CD14-positive monocyte (primary cell): ENCODE results near the gene PTPRR. TPM values are rescaled to one million over a fixed set of nuclear protein-coding genes. Genes with fewer than 3 reads are reported as not detected.

ENCODE experiments used
- DNase-seq, 3 donors: peaks; one replicate each; pipeline ENCODE4 v3.0.0-alpha.2; 2011 to 2022
- H2AFZ ChIP-seq: 2 replicates; pipeline ENCODE4 v1.6.0; 2012; ENCODE audit warnings: mild to moderate bottlenecking, low read depth, low read length, inconsistent platforms; ENCODE audit not compliant: insufficient read depth, poor library complexity, severe bottlenecking
- H3K27ac ChIP-seq, 2 donors: 1 replicate in 1 of 2; 2 replicates in 1 of 2; pipeline ENCODE4 v1.5.1; 2012 to 2013; ENCODE audit warnings: low read length in 2 of 2, control low read depth in 1 of 2, inconsistent platforms in 1 of 2, low read depth in 1 of 2, mild to moderate bottlenecking in 1 of 2
- H3K27me3 ChIP-seq, 2 donors: one replicate each; pipeline versions ENCODE4 v1.6.0 to v1.6.1; 2011 to 2013; ENCODE audit warnings: low read length in 2 of 2; ENCODE audit not compliant: control insufficient read depth in 2 of 2, insufficient read depth in 2 of 2
- H3K36me3 ChIP-seq, 2 donors: replicated peaks in 1 of 2; 1 replicate in 1 of 2; 2 replicates in 1 of 2; pipeline versions ENCODE4 v1.5.1 to v1.6.1; 2012 to 2013; ENCODE audit warnings: low read length in 2 of 2, control low read depth in 1 of 2, inconsistent platforms in 1 of 2, mild to moderate bottlenecking in 1 of 2; ENCODE audit not compliant: insufficient read depth in 2 of 2, control insufficient read depth in 1 of 2
- H3K4me1 ChIP-seq, 2 donors: 1 replicate in 1 of 2; 2 replicates in 1 of 2; pipeline versions ENCODE4 v1.5.1 to v1.6.1; 2012 to 2013; ENCODE audit warnings: low read length in 2 of 2, control low read depth in 1 of 2, inconsistent platforms in 1 of 2, mild to moderate bottlenecking in 1 of 2, moderate library complexity in 1 of 2; ENCODE audit not compliant: insufficient read depth in 2 of 2, control insufficient read depth in 1 of 2
- H3K4me2 ChIP-seq: replicated peaks from 2 replicates; pipeline ENCODE3; 2012; ENCODE audit warnings: low read length, moderate library complexity, mild to moderate bottlenecking; ENCODE audit not compliant: poor library complexity, severe bottlenecking; ENCODE audit errors: extremely low read depth
- H3K4me3 ChIP-seq, 3 experiments: fragments of 200-600 bp in 1 of 3; sonication (generic) in 1 of 3; replicated peaks in 1 of 3; 1 replicate in 2 of 3; 2 replicates in 1 of 3; pipeline ENCODE4 v1.5.1; 2011 to 2013; ENCODE audit warnings: low read length in 3 of 3, mild to moderate bottlenecking in 3 of 3, control low read depth in 2 of 3, low read depth in 2 of 3, inconsistent platforms in 1 of 3, moderate library complexity in 1 of 3
- H3K79me2 ChIP-seq: 2 replicates; pipeline ENCODE4 v1.6.0; 2012; ENCODE audit warnings: mild to moderate bottlenecking, control low read depth, inconsistent platforms, low read length, moderate library complexity; ENCODE audit not compliant: insufficient read depth
- H3K9ac ChIP-seq: 2 replicates; pipeline ENCODE4 v1.6.0; 2017; ENCODE audit warnings: low read length, mild to moderate bottlenecking; ENCODE audit not compliant: insufficient read depth, poor library complexity, severe bottlenecking
- H3K9me3 ChIP-seq, 2 donors: replicated peaks in 1 of 2; 1 replicate in 1 of 2; 2 replicates in 1 of 2; pipeline versions ENCODE4 v1.5.1 to v1.6.1; 2012 to 2013; ENCODE audit warnings: low read length in 2 of 2, control low read depth in 1 of 2; ENCODE audit not compliant: control insufficient read depth in 1 of 2, insufficient read depth in 1 of 2
- H4K20me1 ChIP-seq: 2 replicates; pipeline ENCODE4 v1.6.0; 2012; ENCODE audit warnings: mild to moderate bottlenecking, low read length, control low read depth, moderate library complexity; ENCODE audit not compliant: insufficient read depth
- H3K27ac Mint-ChIP-seq, 7 donors: one replicate each; pipeline ENCODE4 v1.8.0; 2020; ENCODE audit warnings: mild to moderate bottlenecking in 7 of 7, mixed read lengths in 7 of 7, moderate library complexity in 6 of 7, inconsistent platforms in 2 of 7
- H3K27me3 Mint-ChIP-seq, 3 donors: one replicate each; pipeline ENCODE4 v1.8.0; 2021 to 2022; ENCODE audit warnings: low read depth in 3 of 3, mild to moderate bottlenecking in 3 of 3, mixed read lengths in 3 of 3, moderate library complexity in 3 of 3, inconsistent platforms in 1 of 3
- H3K36me3 Mint-ChIP-seq, 2 donors: one replicate each; pipeline ENCODE4 v1.8.0; 2020; ENCODE audit warnings: mixed read lengths in 2 of 2, inconsistent platforms in 1 of 2, mild to moderate bottlenecking in 1 of 2
- H3K4me1 Mint-ChIP-seq: one replicate; pipeline ENCODE4 v1.8.0; 2020; ENCODE audit warnings: mild to moderate bottlenecking, mixed read lengths
- H3K4me3 Mint-ChIP-seq, 2 donors: one replicate each; pipeline ENCODE4 v1.8.0; 2020; ENCODE audit warnings: mild to moderate bottlenecking in 2 of 2, mixed read lengths in 2 of 2, moderate library complexity in 1 of 2
- H3K9me3 Mint-ChIP-seq, 7 donors: one replicate each; pipeline ENCODE4 v1.8.0; 2020 to 2022; ENCODE audit warnings: mixed read lengths in 7 of 7, mild to moderate bottlenecking in 6 of 7, moderate library complexity in 6 of 7, inconsistent platforms in 2 of 7
- CTCF ChIP-seq: fragments of 200-600 bp; IDR thresholded peaks from one replicate; pipeline ENCODE4 v1.8.0; 2022; ENCODE audit warnings: antibody characterized with exemption, mild to moderate bottlenecking
- WGBS: methylation state at CpG from one replicate; pipeline ENCODE4 v1.1.5; 2013; ENCODE audit warnings: missing lambda C conversion rate; ENCODE audit not compliant: insufficient coverage; 5-methylcytosine and 5-hydroxymethylcytosine counted together
- intact Hi-C, 2 donors: fragments of 100-400 bp; cut with micrococcal nuclease; formaldehyde crosslinking; loops; one replicate each; pipeline versions ENCODE4 v1.15.0 to v1.15.1; 2023
- polyA plus RNA-seq, 3 donors: library from polyadenylated mRNA; depleted of rRNA in 1 of 3; unstranded in 2 of 3; stranded (reverse) in 1 of 3; fragments of 300-500 nt in 2 of 3; fragments of >200 nt in 1 of 3; fragmentation: Illumina TruSeq in 2 of 3; gene quantifications; 1 replicate in 2 of 3; 2 replicates in 1 of 3; pipeline ENCODE4 v1.2.3, GENCODE V29; 2012 to 2021

Gene PTPRR
- polyA plus RNA-seq, 3 donors, result not detected

- H3K9ac ChIP-seq, result no peak overlapping the region
- no peak for TF ChIP-seq CTCF
- H2AFZ ChIP-seq, result no peak overlapping the region
- H3K36me3 Mint-ChIP-seq, result no peaks in the 10 kb centered on the region
- no peak overlapping the region for H3K4me3 ChIP-seq
- no peaks in the 10 kb centered on the region for H3K4me1 ChIP-seq
- WGBS, result no CpG with 5 or more reads among the region's 2 CpGs
- no peaks in the 10 kb centered on the region for H3K27me3 ChIP-seq
- H3K27ac Mint-ChIP-seq, result no peak overlapping the region
- intact Hi-C loops, result no loop called here
- H3K36me3 ChIP-seq, result no peaks in the 10 kb centered on the region
- no peak overlapping the region for H3K27ac ChIP-seq
- no peak overlapping the region for H3K4me3 Mint-ChIP-seq
- no peak for DNase-seq
- H3K27me3 Mint-ChIP-seq, result peaks cover 0 to 2% (median 1%) of the 10 kb centered on the region in 3 donors
- no peaks in the 10 kb centered on the region for H3K4me1 Mint-ChIP-seq
- no peaks in the 10 kb centered on the region for H3K79me2 ChIP-seq
- no peak overlapping the region for H3K4me2 ChIP-seq
- no peaks in the 10 kb centered on the region for H4K20me1 ChIP-seq
- no peaks in the 10 kb centered on the region for H3K9me3 ChIP-seq
- H3K9me3 Mint-ChIP-seq, result peaks cover 0 to 5% (median 2%) of the 10 kb centered on the region in 7 donors
These were observed 45.5 kb upstream of the PTPRR start for GRCh38 chr12:70966046-70966445.

GRCh38 chr12:70964867-70965510 lies 44.5 kb upstream of the PTPRR start:
- Histone ChIP-seq H3K4me2 (no peak overlapping the region), H3K36me3 (no peaks in the 10 kb centered on the region), H3K9me3 (no peaks in the 10 kb centered on the region), H3K9ac (no peak overlapping the region), H3K4me1 (no peaks in the 10 kb centered on the region), H3K79me2 (no peaks in the 10 kb centered on the region), H2AFZ (no peak overlapping the region), H3K27ac (no peak overlapping the region), H4K20me1 (no peaks in the 10 kb centered on the region), H3K27me3 (no peaks in the 10 kb centered on the region), H3K4me3 (no peak overlapping the region)
- Mint-ChIP-seq H3K27me3 (peaks cover 0 to 2% (median 1%) of the 10 kb centered on the region in 3 donors), H3K27ac (no peak overlapping the region), H3K4me1 (no peaks in the 10 kb centered on the region), H3K9me3 (peaks cover 0 to 5% (median 2%) of the 10 kb centered on the region in 7 donors), H3K36me3 (no peaks in the 10 kb centered on the region), H3K4me3 (no peak overlapping the region)
- intact Hi-C loops, result no loop called here
- TF ChIP-seq CTCF, result no peak
- 77% methylated on average over 1 of the region's 4 CpGs for WGBS
- DNase-seq, result no peak
